HCT116 (cell line): ENCODE data around the gene INPP1.

Experiments
- CEBPB ChIP-seq: IDR thresholded peaks from 2 replicates; pipeline ENCODE4 v1.6.1; 2012; ENCODE audit warnings: low read depth
- CTCF ChIP-seq, 3 experiments: fragments of 200-600 bp in 1 of 3; sonication (generic) in 1 of 3; IDR thresholded peaks in 2 of 3; conservative IDR thresholded peaks in 1 of 3; 2 replicates each; pipeline ENCODE4 v1.5.1; 2012 to 2017; ENCODE audit warnings: low read depth in 2 of 3, low read length in 2 of 3, antibody characterized with exemption in 1 of 3, borderline replicate concordance in 1 of 3, control low read depth in 1 of 3, mild to moderate bottlenecking in 1 of 3, mixed read lengths in 1 of 3, mixed run types in 1 of 3, moderate library complexity in 1 of 3; ENCODE audit not compliant: insufficient read depth in 1 of 3
- EGR1 ChIP-seq: IDR thresholded peaks from 2 replicates; pipeline ENCODE4 v1.6.1; 2012; ENCODE audit warnings: low read depth
- EZH2 ChIP-seq: fragments of 200-600 bp; sonication (generic); IDR thresholded peaks from 2 replicates; pipeline ENCODE4 v1.6.1; 2017; ENCODE audit warnings: antibody characterized with exemption, mixed run types
- POLR2A ChIP-seq: IDR thresholded peaks from 2 replicates; pipeline ENCODE4 v1.7.0; 2011; ENCODE audit warnings: borderline replicate concordance; ENCODE audit not compliant: insufficient read depth, insufficient read length; ENCODE audit errors: extremely low read depth
- POLR2AphosphoS5 ChIP-seq: IDR thresholded peaks from 2 replicates; pipeline ENCODE4 v1.6.1; 2011; ENCODE audit warnings: mild to moderate bottlenecking, low read depth, low read length, moderate library complexity
- SIN3A ChIP-seq: IDR thresholded peaks from 2 replicates; pipeline ENCODE4 v1.6.1; 2012; ENCODE audit warnings: low read depth
- SRF ChIP-seq: IDR thresholded peaks from 2 replicates; pipeline ENCODE4 v1.6.1; 2012; ENCODE audit warnings: low read depth
- TCF7L2 ChIP-seq: IDR thresholded peaks from 2 replicates; pipeline ENCODE4 v1.7.0; 2011; ENCODE audit warnings: borderline replicate concordance, inconsistent platforms; ENCODE audit not compliant: insufficient read depth, insufficient read length; ENCODE audit errors: extremely low read depth
- YY1 ChIP-seq: IDR thresholded peaks from 2 replicates; pipeline ENCODE4 v1.6.1; 2011; ENCODE audit warnings: low read length, low read depth, moderate library complexity, mild to moderate bottlenecking; ENCODE audit not compliant: insufficient replicate concordance; ENCODE audit errors: extremely low read depth
- ZBTB33 ChIP-seq: IDR thresholded peaks from 2 replicates; pipeline ENCODE4 v1.6.1; 2011; ENCODE audit warnings: mild to moderate bottlenecking, low read length, moderate library complexity; ENCODE audit not compliant: insufficient replicate concordance; ENCODE audit errors: extremely low read depth
- ZFX ChIP-seq: fragments of 450-650 bp; IDR thresholded peaks from 2 replicates; pipeline ENCODE4 v1.6.1; 2017
- ZNF274 ChIP-seq: fragments of 200-500 bp; sonication (Bioruptor generic); IDR thresholded peaks from 2 replicates; pipeline ENCODE4 v1.6.1; 2014; ENCODE audit warnings: mild to moderate bottlenecking, low read depth, low read length, inconsistent platforms
- TF ChIP-seq, protein P1 (sequence below): IDR thresholded peaks from 2 replicates; pipeline ENCODE4 v1.6.1; 2012

- no peak for TF ChIP-seq CTCF (IDR thresholded peaks at IDR 0.05 in 2 of 3, conservative IDR thresholded peaks at IDR 0.05 in 1 of 3; ENCODE audit: borderline replicate concordance in 1 of 3, insufficient read depth in 1 of 3, low read depth in 2 of 3, low read length in 2 of 3)
- TF ChIP-seq ZNF274, result no peak
- TF ChIP-seq YY1, result no peak
- no peak for TF ChIP-seq TCF7L2
- TF ChIP-seq SIN3A, result no peak
- TF ChIP-seq EZH2, result no peak
- TF ChIP-seq CEBPB, result no peak
- TF ChIP-seq POLR2A, result no peak
- TF ChIP-seq POLR2AphosphoS5, result no peak
- no peak for TF ChIP-seq SRF
- TF ChIP-seq ZFX, result no peak
- TF ChIP-seq ZBTB33, result no peak
- no peak for TF ChIP-seq EGR1
- TF ChIP-seq, protein P1, sequence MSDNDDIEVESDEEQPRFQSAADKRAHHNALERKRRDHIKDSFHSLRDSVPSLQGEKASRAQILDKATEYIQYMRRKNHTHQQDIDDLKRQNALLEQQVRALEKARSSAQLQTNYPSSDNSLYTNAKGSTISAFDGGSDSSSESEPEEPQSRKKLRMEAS, result no peak
Observed at GRCh38 chr2:190355968-190356644, 12.7 kb downstream of the INPP1 start.
